PC-3 (cell line): ENCODE results near the gene PLD1. TPM values are rescaled to one million over a fixed set of nuclear protein-coding genes. Genes with fewer than 3 reads are reported as not detected.
"Not testable (repeated sequence)": the region's sequence is repeated elsewhere in the genome, so short reads cannot be mapped to it uniquely, and the experiment has no call there.

ENCODE experiments used
- ATAC-seq: fragments of 200-7000 bp; cut with Tn5 transposase; 2 replicates; pipeline ENCODE4 v1.9.1; 2020; ENCODE audit warnings: mild to moderate bottlenecking, moderate library complexity
- BruUV-seq: library from RNA; stranded (reverse); fragments of 400-500 nt; replicated peaks from 2 replicates; lab custom pipeline; 2021; lab: Mats Ljungman, UMichigan
- CTCF ChIA-PET: fragments of 300-600 bp; sonication (Branson Sonifier 250); formaldehyde crosslinking; loops from one replicate; lab custom pipeline; 2022; ENCODE audit warnings: antibody characterized with exemption; lab: Charles Lee
- POLR2A ChIA-PET: fragments of 300-600 bp; sonication (Branson Sonifier 250); formaldehyde crosslinking; loops from one replicate; lab custom pipeline; 2022; ENCODE audit warnings: antibody characterized with exemption; ENCODE audit not compliant: unreplicated experiment; lab: Charles Lee
- DNase-seq: peaks from one replicate; pipeline ENCODE4 v3.0.0-alpha.2; 2015
- H2AFZ ChIP-seq: fragments of 300-600 bp; sonication (generic); 2 replicates; pipeline ENCODE4 v1.6.0; 2016; ENCODE audit warnings: antibody characterized with exemption, low read length
- H3F3A ChIP-seq: fragments of 300-600 bp; sonication (generic); one replicate; pipeline ENCODE4 v1.6.0; 2017; ENCODE audit warnings: antibody characterized with exemption, low read length, control low read depth, mild to moderate bottlenecking; ENCODE audit not compliant: unreplicated experiment
- H3K27ac ChIP-seq: fragments of 300-600 bp; sonication (generic); 2 replicates; pipeline ENCODE4 v1.5.1; 2016; ENCODE audit warnings: mild to moderate bottlenecking, low read length
- H3K27me3 ChIP-seq: fragments of 300-600 bp; sonication (generic); 2 replicates; pipeline ENCODE4 v1.6.1; 2016; ENCODE audit warnings: low read length, mixed read lengths
- H3K36me3 ChIP-seq: fragments of 300-600 bp; sonication (generic); 2 replicates; pipeline ENCODE4 v1.6.1; 2016; ENCODE audit warnings: low read depth, mixed run types, low read length, mixed read lengths
- H3K4me1 ChIP-seq: fragments of 300-600 bp; sonication (generic); 2 replicates; pipeline ENCODE4 v1.5.1; 2016; ENCODE audit warnings: low read length; ENCODE audit not compliant: insufficient read depth
- H3K4me2 ChIP-seq: fragments of 300-600 bp; sonication (generic); 2 replicates; pipeline ENCODE4 v1.6.0; 2016; ENCODE audit warnings: low read length
- H3K4me3 ChIP-seq: fragments of 300-600 bp; sonication (generic); 2 replicates; pipeline ENCODE4 v1.5.1; 2016; ENCODE audit warnings: mild to moderate bottlenecking, low read length, mixed read lengths
- H3K79me2 ChIP-seq: fragments of 300-600 bp; sonication (generic); 2 replicates; pipeline ENCODE4 v1.6.1; 2017; ENCODE audit warnings: low read length, mixed read lengths
- H3K9ac ChIP-seq: fragments of 300-600 bp; sonication (generic); 2 replicates; pipeline ENCODE4 v1.6.0; 2016; ENCODE audit warnings: mild to moderate bottlenecking, low read length
- H3K9me2 ChIP-seq: fragments of 300-600 bp; sonication (generic); replicated peaks from 2 replicates; pipeline ENCODE4 v1.6.1; 2016; ENCODE audit warnings: mixed run types, low read length, mixed read lengths
- H3K9me3 ChIP-seq: fragments of 300-600 bp; sonication (generic); 2 replicates; pipeline ENCODE4 v1.6.1; 2016; ENCODE audit warnings: low read length, mixed read lengths
- H4K20me1 ChIP-seq: fragments of 300-600 bp; sonication (generic); 2 replicates; pipeline ENCODE4 v1.6.1; 2016; ENCODE audit warnings: low read length, mixed read lengths
- CTCF ChIP-seq: fragments of 300-600 bp; sonication (generic); conservative IDR thresholded peaks from 2 replicates; pipeline ENCODE4 v1.5.1; 2017; ENCODE audit warnings: antibody characterized with exemption, low read depth, mild to moderate bottlenecking, low read length
- EZH2 ChIP-seq: fragments of 300-600 bp; sonication (generic); IDR thresholded peaks from one replicate; pipeline ENCODE4 v1.6.1; 2017; ENCODE audit warnings: antibody characterized with exemption, mild to moderate bottlenecking, low read length; ENCODE audit not compliant: unreplicated experiment
- EZH2phosphoT487 ChIP-seq: fragments of 300-600 bp; sonication (generic); IDR thresholded peaks from 2 replicates; pipeline ENCODE4 v1.6.1; 2018; ENCODE audit warnings: mild to moderate bottlenecking, antibody characterized with exemption, low read length, borderline replicate concordance
- intact Hi-C: fragments of 100-400 bp; cut with micrococcal nuclease; formaldehyde crosslinking; loops from 2 replicates; pipeline ENCODE4 v1.9.0; 2023
- total RNA-seq: library from RNA; depleted of rRNA; stranded (reverse); fragments of >200 nt; gene quantifications from 2 replicates; pipeline ENCODE4 v1.2.3, GENCODE V29; 2014

PLD1 gene
- total RNA-seq, 1 experiment from 2014 or later = 7.3 TPM

DNA sequence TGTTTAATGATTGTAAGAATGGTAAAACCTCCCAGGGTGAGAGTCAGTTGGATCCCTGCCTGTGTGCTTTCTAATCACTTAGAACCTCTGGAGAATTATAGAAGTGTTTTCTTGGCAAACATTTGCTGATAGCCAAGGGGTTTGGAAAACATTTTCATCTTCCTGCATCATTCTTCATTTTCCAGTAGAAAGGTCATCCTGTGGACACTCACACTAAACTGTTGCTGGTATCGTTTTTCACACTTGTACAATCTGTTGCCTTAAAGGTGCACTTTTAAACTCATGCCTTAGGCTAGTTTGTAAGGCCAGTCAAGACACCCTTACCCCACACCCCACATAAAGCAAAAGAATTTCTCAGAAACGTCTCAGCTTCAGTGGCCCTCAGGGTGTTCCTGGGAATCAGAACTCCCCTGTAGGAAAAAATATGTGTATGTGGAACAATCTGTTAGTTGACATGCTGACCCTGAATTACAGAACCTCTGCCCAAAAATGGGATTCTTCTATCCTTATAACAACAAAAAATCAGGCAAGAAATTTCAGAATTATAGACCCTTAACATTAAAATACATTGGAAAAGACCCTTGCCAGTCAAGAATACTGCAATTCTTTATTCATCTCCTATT is 5.8 kb upstream of the PLD1 start:
- Histone ChIP-seq H4K20me1 (no peaks in the 10 kb centered on the region), H3K9ac (no peak overlapping the region), H3K4me1 (peaks cover 18% of the 10 kb centered on the region), H3K4me2 (no peak overlapping the region), H3K79me2 (no peaks in the 10 kb centered on the region), H3F3A (peaks cover 4% of the 10 kb centered on the region), H3K4me3 (no peak overlapping the region), H3K36me3 (no peaks in the 10 kb centered on the region), H3K27ac (no peak overlapping the region), H3K27me3 (no peaks in the 10 kb centered on the region), H2AFZ (no peak overlapping the region), H3K9me2 (no peaks in the 10 kb centered on the region), H3K9me3 (no peaks in the 10 kb centered on the region)
- POLR2A ChIA-PET = no interaction called here
- DNase-seq = no peak
- intact Hi-C loops = no loop called here
- CTCF ChIA-PET = interaction anchor here (0.6 kb wide), 1 partner anchor 18 kb away, joined by 3 read pairs; no protein-coding TSS in a partner anchor
- TF ChIP-seq EZH2 (no peak), EZH2phosphoT487 (no peak), CTCF (no peak)
- BruUV-seq = no TSS peak
- no peak for ATAC-seq

- CTCF ChIA-PET, ATAC-seq: not testable (repeated sequence)
Measured at GRCh38 chr3:171814662-171815061, 4.4 kb upstream of the PLD1 start.

DNA sequence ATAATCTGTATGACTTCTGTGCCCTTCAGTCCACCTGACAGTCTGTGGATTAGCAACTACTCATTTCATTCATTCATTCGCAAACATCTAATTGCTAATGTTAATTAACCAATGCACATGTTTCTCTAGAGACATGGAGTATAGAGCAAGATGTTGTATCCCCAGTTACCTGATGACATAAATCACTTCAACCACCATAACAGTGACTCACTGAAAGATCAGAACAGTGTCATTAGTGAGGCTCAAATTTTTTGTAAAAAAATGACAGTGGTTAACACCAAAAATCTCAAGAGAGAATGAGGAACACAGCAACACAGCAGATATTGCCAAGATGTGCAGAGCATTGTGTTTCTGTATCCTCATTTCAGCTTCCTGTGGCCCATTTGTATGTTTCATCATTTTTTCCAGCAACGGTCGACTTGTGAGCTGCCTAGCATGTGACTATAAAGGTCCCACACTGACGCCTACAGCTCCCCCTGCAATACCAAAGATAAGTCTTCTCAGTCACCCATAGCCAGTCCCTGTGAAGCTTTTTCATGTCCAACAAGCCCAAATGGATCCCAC is 3.7 kb upstream of the PLD1 start:
- POLR2A ChIA-PET = no interaction called here
- CTCF ChIA-PET = interaction anchor here (0.6 kb wide), 1 partner anchor 173 kb away, joined by 3 read pairs; no protein-coding TSS in a partner anchor
- ATAC-seq (no peak), DNase-seq (no peak)
- Histone ChIP-seq H3K4me3 (no peak overlapping the region), H2AFZ (no peak overlapping the region), H3K27me3 (no peaks in the 10 kb centered on the region), H3K36me3 (no peaks in the 10 kb centered on the region), H3K9me3 (no peaks in the 10 kb centered on the region), H3K79me2 (no peaks in the 10 kb centered on the region), H3F3A (peaks cover 9% of the 10 kb centered on the region), H3K4me2 (no peak overlapping the region), H3K9me2 (no peaks in the 10 kb centered on the region), H4K20me1 (no peaks in the 10 kb centered on the region), H3K27ac (no peak overlapping the region), H3K9ac (no peak overlapping the region), H3K4me1 (peaks cover 30% of the 10 kb centered on the region)
- no TSS peak for BruUV-seq
- intact Hi-C loops = loop anchor here (5.0 kb wide), 1 partner anchor 153 kb away; no protein-coding TSS in a partner anchor
- TF ChIP-seq EZH2 = no peak
- no peak for TF ChIP-seq EZH2phosphoT487
- TF ChIP-seq CTCF = no peak

More at GRCh38 chr3:171814662-171815061, 4.4 kb upstream of the PLD1 start:
- H3K27me3 ChIP-seq, H3K9me2 ChIP-seq, H2AFZ ChIP-seq, H3K9me3 ChIP-seq, H3K4me3 ChIP-seq, H3K36me3 ChIP-seq, DNase-seq, H4K20me1 ChIP-seq, H3F3A ChIP-seq, BruUV-seq, H3K9ac ChIP-seq, H3K79me2 ChIP-seq, H3K4me2 ChIP-seq, H3K27ac ChIP-seq, POLR2A ChIA-PET: not testable (repeated sequence)
- H3K4me1 ChIP-seq = peaks cover 24% of the 10 kb centered on the region
- intact Hi-C loops = loop anchor here (5.0 kb wide), 1 partner anchor 153 kb away; no protein-coding TSS in a partner anchor
